Neural cell (in vitro differentiated cells): ENCODE results near the gene MEF2A.

Experiments used
- EZH2 ChIP-seq: fragments of 200-600, 300-800 bp; shearing (Covaris generic), sonication (generic); IDR thresholded peaks from 2 replicates; pipeline ENCODE4 v1.6.1; 2014; ENCODE audit warnings: antibody characterized with exemption, low read length, borderline replicate concordance, mild to moderate bottlenecking; ENCODE audit not compliant: insufficient read depth, poor library complexity, severe bottlenecking
- MXI1 ChIP-seq: fragments of 450-650 bp; conservative IDR thresholded peaks from 2 replicates; pipeline ENCODE4 v1.6.1; 2014; ENCODE audit warnings: antibody characterized with exemption, mild to moderate bottlenecking; ENCODE audit not compliant: poor library complexity, severe bottlenecking
- POLR2AphosphoS5 ChIP-seq: IDR thresholded peaks from 2 replicates; pipeline ENCODE4 v1.6.1; 2012
- TAF1 ChIP-seq: IDR thresholded peaks from 2 replicates; pipeline ENCODE4 v1.6.1; 2012; ENCODE audit warnings: low read depth
- TF ChIP-seq, protein P1 (sequence below): fragments of 450-650 bp; IDR thresholded peaks from 2 replicates; pipeline ENCODE4 v1.5.1; 2014; ENCODE audit warnings: antibody characterized with exemption, mild to moderate bottlenecking, moderate library complexity; ENCODE audit not compliant: poor library complexity, severe bottlenecking

DNA sequence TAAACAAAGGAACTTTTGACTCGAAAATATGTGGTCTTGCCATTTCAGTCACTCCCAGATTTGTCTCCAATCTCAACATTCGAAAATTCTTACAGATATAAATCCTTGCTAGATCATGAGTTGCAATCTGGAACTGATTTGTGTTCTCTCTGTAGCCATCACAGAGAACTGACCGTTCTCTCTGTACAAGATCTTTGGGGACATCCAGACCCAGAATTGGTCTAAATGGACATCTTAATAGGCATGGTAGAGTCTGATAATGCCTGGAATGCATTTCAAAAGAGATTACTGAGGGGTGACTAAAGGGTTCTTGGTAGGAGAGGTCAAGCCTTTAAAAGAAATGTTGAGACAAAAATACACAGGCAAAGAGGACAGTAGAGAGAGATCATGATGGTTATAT lies 7.2 kb upstream of the MEF2A start:
- TF ChIP-seq POLR2AphosphoS5 (no peak), EZH2 (no peak), TAF1 (no peak), MXI1 (no peak)
- TF ChIP-seq, protein P1, sequence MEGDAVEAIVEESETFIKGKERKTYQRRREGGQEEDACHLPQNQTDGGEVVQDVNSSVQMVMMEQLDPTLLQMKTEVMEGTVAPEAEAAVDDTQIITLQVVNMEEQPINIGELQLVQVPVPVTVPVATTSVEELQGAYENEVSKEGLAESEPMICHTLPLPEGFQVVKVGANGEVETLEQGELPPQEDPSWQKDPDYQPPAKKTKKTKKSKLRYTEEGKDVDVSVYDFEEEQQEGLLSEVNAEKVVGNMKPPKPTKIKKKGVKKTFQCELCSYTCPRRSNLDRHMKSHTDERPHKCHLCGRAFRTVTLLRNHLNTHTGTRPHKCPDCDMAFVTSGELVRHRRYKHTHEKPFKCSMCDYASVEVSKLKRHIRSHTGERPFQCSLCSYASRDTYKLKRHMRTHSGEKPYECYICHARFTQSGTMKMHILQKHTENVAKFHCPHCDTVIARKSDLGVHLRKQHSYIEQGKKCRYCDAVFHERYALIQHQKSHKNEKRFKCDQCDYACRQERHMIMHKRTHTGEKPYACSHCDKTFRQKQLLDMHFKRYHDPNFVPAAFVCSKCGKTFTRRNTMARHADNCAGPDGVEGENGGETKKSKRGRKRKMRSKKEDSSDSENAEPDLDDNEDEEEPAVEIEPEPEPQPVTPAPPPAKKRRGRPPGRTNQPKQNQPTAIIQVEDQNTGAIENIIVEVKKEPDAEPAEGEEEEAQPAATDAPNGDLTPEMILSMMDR: no peak
